Measurements from ENCODE around the gene SMAD3.

- TF ChIP-seq CTCF (IDR thresholded peaks at IDR 0.05) (no peak), POLR2A (IDR thresholded peaks at IDR 0.05) (no peak)
These were observed 14.9 kb downstream of the SMAD3 start for GRCh38 chr15:67080118-67080899.
